Liver (tissue), 9 donors: ENCODE data around the gene TPSB2. TPM values are rescaled to one million over a fixed set of nuclear protein-coding genes. Genes with fewer than 3 reads are reported as not detected.

Source experiments
- DNase-seq: peaks from one replicate; pipeline ENCODE4 v3.0.0-alpha.2; 2017; ENCODE audit warnings: low spot score
- H3K27ac ChIP-seq, 2 donors: one replicate each; pipeline ENCODE4 v1.7.0; 2013; ENCODE audit warnings: inconsistent platforms in 2 of 2, low read length in 2 of 2, control low read depth in 1 of 2, low read depth in 1 of 2, mild to moderate bottlenecking in 1 of 2
- H3K27me3 ChIP-seq, 4 donors: one replicate each; pipeline versions ENCODE4 v1.6.1 to v1.7.0; 2013; ENCODE audit warnings: low read length in 3 of 4, inconsistent platforms in 1 of 4, mild to moderate bottlenecking in 1 of 4, moderate library complexity in 1 of 4; ENCODE audit not compliant: control insufficient read depth in 4 of 4, insufficient read depth in 4 of 4
- H3K36me3 ChIP-seq, 4 donors: one replicate each; pipeline versions ENCODE4 v1.6.1 to v1.7.0; 2013; ENCODE audit warnings: low read length in 3 of 4, mild to moderate bottlenecking in 3 of 4, low read depth in 1 of 4, moderate library complexity in 1 of 4; ENCODE audit not compliant: control insufficient read depth in 4 of 4, insufficient read depth in 3 of 4
- H3K4me1 ChIP-seq, 4 donors: one replicate each; pipeline versions ENCODE4 v1.6.1 to v1.7.0; 2013; ENCODE audit warnings: low read length in 3 of 4, mild to moderate bottlenecking in 3 of 4, moderate library complexity in 1 of 4; ENCODE audit not compliant: control insufficient read depth in 4 of 4, insufficient read depth in 4 of 4
- H3K4me3 ChIP-seq, 3 donors: one replicate each; pipeline versions ENCODE4 v1.6.1 to v1.7.0; 2013; ENCODE audit warnings: low read length in 3 of 3, control low read depth in 1 of 3, low read depth in 1 of 3, mild to moderate bottlenecking in 1 of 3
- H3K9ac ChIP-seq, 2 donors: one replicate each; pipeline ENCODE4 v1.7.0; 2013; ENCODE audit warnings: low read length in 2 of 2, mild to moderate bottlenecking in 2 of 2, moderate library complexity in 2 of 2, control low read depth in 1 of 2, low read depth in 1 of 2
- H3K9me3 ChIP-seq, 4 donors: one replicate each; pipeline versions ENCODE4 v1.6.1 to v1.7.0; 2013; ENCODE audit warnings: low read length in 3 of 4; ENCODE audit not compliant: control insufficient read depth in 4 of 4
- ATF3 ChIP-seq: IDR thresholded peaks from 2 replicates; pipeline ENCODE4 v1.6.1; 2016; ENCODE audit warnings: antibody characterized with exemption
- CTCF ChIP-seq: fragments of 150-350 bp; IDR thresholded peaks from 2 replicates; pipeline ENCODE4 v1.5.1; 2017; ENCODE audit warnings: improper control_type of control experiment, low read depth, low read length; ENCODE audit not compliant: missing input control
- EGR1 ChIP-seq, 2 donors: IDR thresholded peaks; 2 replicates each; pipeline ENCODE4 v1.6.1; 2016 to 2018; ENCODE audit warnings: antibody characterized with exemption in 2 of 2, low read depth in 2 of 2
- FOXA1 ChIP-seq: IDR thresholded peaks from 2 replicates; pipeline ENCODE4 v1.6.1; 2016; ENCODE audit warnings: antibody characterized with exemption
- FOXA2 ChIP-seq: IDR thresholded peaks from 2 replicates; pipeline ENCODE4 v1.6.1; 2016; ENCODE audit warnings: antibody characterized with exemption
- HNF4A ChIP-seq, 2 donors: conservative IDR thresholded peaks; 2 replicates each; pipeline ENCODE4 v1.6.1; 2016; ENCODE audit warnings: antibody characterized with exemption in 2 of 2, mild to moderate bottlenecking in 2 of 2
- HNF4G ChIP-seq: IDR thresholded peaks from 2 replicates; pipeline ENCODE4 v1.6.1; 2016; ENCODE audit warnings: antibody characterized with exemption
- JUND ChIP-seq, 2 donors: IDR thresholded peaks; 2 replicates each; pipeline ENCODE4 v1.6.1; 2016; ENCODE audit warnings: antibody characterized with exemption in 2 of 2
- MAX ChIP-seq: IDR thresholded peaks from 2 replicates; pipeline ENCODE4 v1.6.1; 2016; ENCODE audit warnings: antibody characterized with exemption
- REST ChIP-seq: IDR thresholded peaks from 2 replicates; pipeline ENCODE4 v1.6.1; 2016; ENCODE audit warnings: antibody characterized with exemption, mild to moderate bottlenecking
- RXRA ChIP-seq, 2 donors: IDR thresholded peaks; 2 replicates each; pipeline ENCODE4 v1.6.1; 2017 to 2018; ENCODE audit warnings: antibody characterized with exemption in 2 of 2, mild to moderate bottlenecking in 1 of 2
- SP1 ChIP-seq: IDR thresholded peaks from 2 replicates; pipeline ENCODE4 v1.6.1; 2018; ENCODE audit warnings: antibody characterized with exemption, mild to moderate bottlenecking
- TAF1 ChIP-seq: conservative IDR thresholded peaks from 2 replicates; pipeline ENCODE4 v1.6.1; 2016; ENCODE audit warnings: antibody characterized with exemption, mild to moderate bottlenecking
- YY1 ChIP-seq: IDR thresholded peaks from 2 replicates; pipeline ENCODE4 v1.6.1; 2016; ENCODE audit warnings: antibody characterized with exemption, mild to moderate bottlenecking
- WGBS: extraction: QIAGEN DNeasy Blood & Tissue Kit; methylation state at CpG from one replicate; pipeline ENCODE4 v1.1.7; 2013; 5-methylcytosine and 5-hydroxymethylcytosine counted together
- polyA plus RNA-seq, 2 donors: library from polyadenylated mRNA; stranded (reverse) in 1 of 2; unstranded in 1 of 2; fragments of 200-250 nt in 1 of 2; fragments of >200 nt in 1 of 2; fragmentation: Nextera tagmentation in 1 of 2; extraction: Ambion mirVana in 1 of 2; gene quantifications; one replicate each; pipeline versions ENCODE4 v1.2.1 to v1.2.3, GENCODE V29; 2013 to 2015
- total RNA-seq, 2 donors: library from RNA; depleted of rRNA; stranded (reverse); fragments of >200 nt; gene quantifications; one replicate each; pipeline ENCODE4 v1.2.3, GENCODE V29; 2014
- donor health status: healthy.
- donor health status: healthy.
- donor health status: healthy.
- donor health status: healthy.
- donor health status: healthy.

The TPSB2 gene
- total and polyA plus RNA-seq, 4 donors, result 0.09 to 12.7 (median 0.45) TPM

GRCh38 chr16:1216296-1216619 lies 13.7 kb downstream of the TPSB2 start (continued):
- TF ChIP-seq JUND (IDR thresholded peaks at IDR 0.05), result no peak
- no peak for TF ChIP-seq HNF4G
- no peak for TF ChIP-seq RXRA (IDR thresholded peaks at IDR 0.05)

- H3K36me3 ChIP-seq, result peaks cover 0 to 73% (median 19%) of the 10 kb centered on the region in 4 donors
- no peak overlapping the region for H3K27ac ChIP-seq
- no peaks in the 10 kb centered on the region for H3K4me1 ChIP-seq
- no peak for DNase-seq
- WGBS, result 82% methylated on average over 32 of the region's 32 CpGs
- H3K4me3 ChIP-seq, result no peak overlapping the region
- TF ChIP-seq JUND (IDR thresholded peaks at IDR 0.05), result no peak
- no peaks in the 10 kb centered on the region for H3K9me3 ChIP-seq
- no peaks in the 10 kb centered on the region for H3K27me3 ChIP-seq
- H3K9ac ChIP-seq, result no peak overlapping the region
Measured at GRCh38 chr16:1215574-1216295, 14.2 kb downstream of the TPSB2 start.

- no peaks in the 10 kb centered on the region for H3K27me3 ChIP-seq
Measured at GRCh38 chr16:1214719-1215118, 15.3 kb downstream of the TPSB2 start.

GRCh38 chr16:1213796-1214372 lies 16.1 kb downstream of the TPSB2 start:
- Histone ChIP-seq H3K4me1 (no peaks in the 10 kb centered on the region), H3K9ac (no peak overlapping the region), H3K27ac (no peak overlapping the region), H3K27me3 (no peaks in the 10 kb centered on the region), H3K4me3 (no peak overlapping the region), H3K9me3 (no peaks in the 10 kb centered on the region), H3K36me3 (peaks cover 0 to 65% (median 21%) of the 10 kb centered on the region in 4 donors)
- DNase-seq, result no peak
- TF ChIP-seq HNF4A (conservative IDR thresholded peaks at IDR 0.05), result no peak
- 89% methylated on average over 25 of the region's 25 CpGs for WGBS

More at GRCh38 chr16:1214719-1215118, 15.3 kb downstream of the TPSB2 start:
- TF ChIP-seq FOXA2 (no peak), MAX (no peak), FOXA1 (no peak), RXRA (IDR thresholded peaks at IDR 0.05) (no peak), TAF1 (no peak), CTCF (no peak)
- Histone ChIP-seq H3K9me3 (no peaks in the 10 kb centered on the region), H3K9ac (no peak overlapping the region), H3K4me1 (no peaks in the 10 kb centered on the region), H3K4me3 (no peak overlapping the region), H3K36me3 (peaks cover 0 to 69% (median 19%) of the 10 kb centered on the region in 4 donors), H3K27ac (no peak overlapping the region)
- WGBS, result 86% methylated on average over 16 of the region's 16 CpGs
- DNase-seq, result no peak

GRCh38 chr16:1213231-1213630 lies 16.8 kb downstream of the TPSB2 start:
- no peak overlapping the region for H3K9ac ChIP-seq
- 83% methylated on average over 8 of the region's 8 CpGs for WGBS
- H3K9me3 ChIP-seq, result no peaks in the 10 kb centered on the region
- no peak for DNase-seq
- H3K27ac ChIP-seq, result no peak overlapping the region
- no peaks in the 10 kb centered on the region for H3K27me3 ChIP-seq
- H3K4me1 ChIP-seq, result no peaks in the 10 kb centered on the region
- no peak overlapping the region for H3K4me3 ChIP-seq
- peaks cover 0 to 65% (median 22%) of the 10 kb centered on the region in 4 donors for H3K36me3 ChIP-seq
- no peak for TF ChIP-seq HNF4A (conservative IDR thresholded peaks at IDR 0.05)
- no peak for TF ChIP-seq EGR1 (IDR thresholded peaks at IDR 0.05; ENCODE audit: low read depth in 2 of 2)
- no peak for TF ChIP-seq REST
- no peak for TF ChIP-seq ATF3
- TF ChIP-seq SP1, result no peak
- TF ChIP-seq MAX, result no peak
- TF ChIP-seq YY1, result no peak
- TF ChIP-seq FOXA1, result no peak
- no peak for TF ChIP-seq FOXA2
- no peak for TF ChIP-seq RXRA (IDR thresholded peaks at IDR 0.05)
